H1 (cell line): ENCODE measurements around the gene GPC4. TPM values are rescaled to one million over a fixed set of nuclear protein-coding genes. Genes with fewer than 3 reads are reported as not detected.

Experiments
- CTCF ChIA-PET: fragments of 300-600 bp; sonication (Branson Sonifier 250); formaldehyde crosslinking; loops from one replicate; lab custom pipeline; 2021; ENCODE audit not compliant: partially characterized antibody; lab: Charles Lee
- POLR2A ChIA-PET: fragments of 300-600 bp; sonication (Branson Sonifier 250); formaldehyde crosslinking; loops from one replicate; lab custom pipeline; 2021; ENCODE audit warnings: inconsistent platforms; ENCODE audit not compliant: partially characterized antibody; lab: Charles Lee
- DNase-seq, 2 experiments: peaks; one replicate each; pipeline versions ENCODE4 v3.0.0 to v3.0.0-alpha.2; 2010 to 2022; ENCODE audit warnings: low spot score in 2 of 2, low read depth in 1 of 2, mixed read lengths in 1 of 2
- FAIRE-seq: peaks from 2 replicates; lab custom pipeline; 2011; peaks lifted over from hg19 to GRCh38; lab: Jason Lieb, UNC
- H2AFZ ChIP-seq: 2 replicates; pipeline ENCODE4 v1.8.1; 2012; ENCODE audit warnings: low read length, inconsistent platforms
- H2AK5ac ChIP-seq: 2 replicates; pipeline ENCODE4 v1.6.1; 2013; ENCODE audit warnings: low read depth, low read length
- H2BK120ac ChIP-seq: replicated peaks from 2 replicates; pipeline ENCODE3; 2013; ENCODE audit warnings: low read depth, low read length, inconsistent platforms
- H2BK12ac ChIP-seq: 2 replicates; pipeline ENCODE4 v1.6.1; 2013; ENCODE audit warnings: low read depth, low read length
- H2BK15ac ChIP-seq: 2 replicates; pipeline ENCODE4 v1.6.1; 2013; ENCODE audit warnings: low read length
- H2BK20ac ChIP-seq: 2 replicates; pipeline ENCODE4 v1.6.1; 2013; ENCODE audit warnings: low read length
- H2BK5ac ChIP-seq: 2 replicates; pipeline ENCODE4 v1.6.1; 2013; ENCODE audit warnings: low read depth, low read length
- H3K14ac ChIP-seq: 2 replicates; pipeline ENCODE4 v1.6.1; 2013; ENCODE audit warnings: inconsistent platforms; ENCODE audit not compliant: insufficient read length
- H3K18ac ChIP-seq: 2 replicates; pipeline ENCODE4 v1.6.1; 2013; ENCODE audit warnings: low read length; ENCODE audit errors: extremely low read depth
- H3K23ac ChIP-seq: 2 replicates; pipeline ENCODE4 v1.6.1; 2013; ENCODE audit warnings: inconsistent platforms; ENCODE audit not compliant: insufficient read length
- H3K23me2 ChIP-seq: 2 replicates; pipeline ENCODE4 v1.6.1; 2013; ENCODE audit warnings: low read depth, low read length
- H3K27ac ChIP-seq: 2 replicates; pipeline ENCODE4 v1.6.1; 2011; ENCODE audit warnings: low read depth, low read length, inconsistent platforms
- H3K27me3 ChIP-seq, 4 experiments: replicated peaks in 1 of 4; 1 replicate in 1 of 4; 2 replicates in 3 of 4; pipeline versions ENCODE4 v1.6.1 to v1.8.1; 2011 to 2013; ENCODE audit warnings: low read length in 3 of 4, mild to moderate bottlenecking in 3 of 4, inconsistent platforms in 2 of 4, mixed read lengths in 2 of 4, moderate library complexity in 1 of 4; ENCODE audit not compliant: control insufficient read depth in 3 of 4, insufficient read depth in 3 of 4; ENCODE audit errors: extremely low read depth in 1 of 4
- H3K36me3 ChIP-seq, 4 experiments: 2 replicates each; pipeline versions ENCODE4 v1.6.1 to v1.8.1; 2011 to 2013; ENCODE audit warnings: mild to moderate bottlenecking in 4 of 4, low read length in 3 of 4, moderate library complexity in 2 of 4, control low read depth in 1 of 4, inconsistent platforms in 1 of 4; ENCODE audit not compliant: insufficient read depth in 4 of 4, control insufficient read depth in 2 of 4
- H3K4ac ChIP-seq: replicated peaks from 2 replicates; pipeline ENCODE3; 2013; ENCODE audit warnings: low read length, low read depth, mixed read lengths, inconsistent platforms; ENCODE audit not compliant: insufficient read length
- H3K4me1 ChIP-seq, 4 experiments: replicated peaks in 1 of 4; 1 replicate in 1 of 4; 2 replicates in 3 of 4; pipeline versions ENCODE4 v1.6.1 to v1.8.1; 2011 to 2013; ENCODE audit warnings: low read length in 3 of 4, inconsistent platforms in 2 of 4, mixed read lengths in 1 of 4; ENCODE audit not compliant: insufficient read depth in 4 of 4, control insufficient read depth in 3 of 4
- H3K4me2 ChIP-seq, 2 experiments: 2 replicates each; pipeline versions ENCODE4 v1.6.1 to v1.8.1; 2011 to 2013; ENCODE audit warnings: low read depth in 2 of 2, low read length in 2 of 2, control low read depth in 1 of 2, inconsistent platforms in 1 of 2, mild to moderate bottlenecking in 1 of 2; ENCODE audit not compliant: insufficient read depth in 1 of 2
- H3K4me3 ChIP-seq, 4 experiments: fragments of 200-600, 300-600 bp in 1 of 4; sonication (generic), shearing (Covaris generic), sonication (Bioruptor Twin) in 1 of 4; 2 replicates each; pipeline versions ENCODE4 v1.5.1 to v1.8.1; 2011 to 2016; ENCODE audit warnings: low read length in 4 of 4, low read depth in 3 of 4, control low read depth in 2 of 4, inconsistent platforms in 2 of 4, mild to moderate bottlenecking in 2 of 4, mixed read lengths in 1 of 4, moderate library complexity in 1 of 4; ENCODE audit not compliant: insufficient read depth in 2 of 4; ENCODE audit errors: extremely low read depth in 1 of 4
- H3K56ac ChIP-seq: replicated peaks from 2 replicates; pipeline ENCODE3; 2013; ENCODE audit warnings: low read depth, mild to moderate bottlenecking, mixed read lengths, low read length, inconsistent platforms; ENCODE audit not compliant: insufficient read length
- H3K79me1 ChIP-seq: 2 replicates; pipeline ENCODE4 v1.6.1; 2013; ENCODE audit warnings: low read depth, low read length, control low read depth
- H3K79me2 ChIP-seq, 2 experiments: 2 replicates each; pipeline versions ENCODE4 v1.6.1 to v1.8.1; 2012 to 2013; ENCODE audit warnings: low read length in 2 of 2, mild to moderate bottlenecking in 2 of 2, inconsistent platforms in 1 of 2; ENCODE audit not compliant: insufficient read depth in 2 of 2, control insufficient read depth in 1 of 2
- H3K9ac ChIP-seq, 4 experiments: replicated peaks in 1 of 4; 1 replicate in 1 of 4; 2 replicates in 3 of 4; pipeline versions ENCODE4 v1.6.1 to v1.8.1; 2011 to 2013; ENCODE audit warnings: low read depth in 3 of 4, low read length in 3 of 4, control low read depth in 2 of 4, mild to moderate bottlenecking in 2 of 4, moderate library complexity in 2 of 4, inconsistent platforms in 1 of 4; ENCODE audit errors: extremely low read depth in 1 of 4
- H3K9me3 ChIP-seq, 2 experiments: 2 replicates each; pipeline versions ENCODE4 v1.6.1 to v1.8.1; 2012 to 2013; ENCODE audit warnings: mild to moderate bottlenecking in 2 of 2, moderate library complexity in 2 of 2, control low read depth in 1 of 2, inconsistent platforms in 1 of 2, low read depth in 1 of 2, low read length in 1 of 2, mixed read lengths in 1 of 2; ENCODE audit not compliant: insufficient read depth in 2 of 2
- H4K20me1 ChIP-seq, 2 experiments: replicated peaks in 1 of 2; 2 replicates each; pipeline versions ENCODE3 to v1.8.1; 2011 to 2013; ENCODE audit warnings: inconsistent platforms in 2 of 2, low read length in 2 of 2, mild to moderate bottlenecking in 1 of 2; ENCODE audit not compliant: insufficient read depth in 2 of 2, control insufficient read depth in 1 of 2
- H4K5ac ChIP-seq: 2 replicates; pipeline ENCODE4 v1.6.1; 2013; ENCODE audit warnings: low read length, low read depth, mixed read lengths, inconsistent platforms; ENCODE audit not compliant: insufficient read length
- H4K8ac ChIP-seq: 2 replicates; pipeline ENCODE4 v1.8.0; 2013; ENCODE audit warnings: mild to moderate bottlenecking, moderate library complexity, low read length, inconsistent platforms; ENCODE audit not compliant: insufficient read depth; ENCODE audit errors: extremely low read depth
- H4K91ac ChIP-seq: replicated peaks from 2 replicates; pipeline ENCODE3; 2013; ENCODE audit warnings: low read length, mixed read lengths, inconsistent platforms; ENCODE audit not compliant: insufficient read length
- BCL11A ChIP-seq, 2 experiments: IDR thresholded peaks; one replicate each; pipeline ENCODE4 v1.6.1; 2011; ENCODE audit warnings: low read depth in 2 of 2, low read length in 2 of 2, mild to moderate bottlenecking in 2 of 2
- CREB1 ChIP-seq: IDR thresholded peaks from 2 replicates; pipeline ENCODE4 v1.6.1; 2012; ENCODE audit warnings: inconsistent platforms
- CTBP2 ChIP-seq: IDR thresholded peaks from 2 replicates; pipeline ENCODE4 v1.7.0; 2011; ENCODE audit warnings: borderline replicate concordance, mild to moderate bottlenecking, moderate library complexity, mixed read lengths, low read length; ENCODE audit not compliant: insufficient read depth, insufficient read length
- FOSL1 ChIP-seq: IDR thresholded peaks from 2 replicates; pipeline ENCODE4 v1.6.1; 2011; ENCODE audit warnings: mild to moderate bottlenecking, low read depth, low read length, moderate library complexity; ENCODE audit not compliant: insufficient read depth
- HDAC6 ChIP-seq: IDR thresholded peaks from one replicate; pipeline ENCODE4 v1.7.1; 2012; ENCODE audit warnings: low read depth, mild to moderate bottlenecking, inconsistent platforms, low read length, moderate library complexity
- KDM5A ChIP-seq: fragments of 200-600 bp; IDR thresholded peaks from 2 replicates; pipeline ENCODE4 v1.7.1; 2012; ENCODE audit warnings: mild to moderate bottlenecking, low read length, inconsistent platforms, mixed read lengths
- MAFK ChIP-seq: IDR thresholded peaks from 2 replicates; pipeline ENCODE4 v1.6.1; 2012; ENCODE audit warnings: low read depth, mild to moderate bottlenecking, improper control_type of control experiment, low read length
- SAP30 ChIP-seq: fragments of 300-600 bp; sonication (generic); IDR thresholded peaks from 2 replicates; pipeline ENCODE4 v1.7.1; 2012; ENCODE audit warnings: low read length, moderate library complexity, mild to moderate bottlenecking, inconsistent platforms; ENCODE audit not compliant: insufficient read depth, insufficient replicate concordance
- SIRT6 ChIP-seq: IDR thresholded peaks from one replicate; pipeline ENCODE4 v1.7.1; 2012; ENCODE audit warnings: low read length, inconsistent platforms
- SP2 ChIP-seq: IDR thresholded peaks from 2 replicates; pipeline ENCODE4 v1.6.1; 2012; ENCODE audit warnings: mild to moderate bottlenecking, low read length, inconsistent platforms
- SRF ChIP-seq: IDR thresholded peaks from 2 replicates; pipeline ENCODE4 v1.6.1; 2011; ENCODE audit warnings: mild to moderate bottlenecking, low read depth, low read length, moderate library complexity
- TCF12 ChIP-seq: IDR thresholded peaks from 2 replicates; pipeline ENCODE4 v1.6.1; 2011; ENCODE audit warnings: low read depth, mild to moderate bottlenecking, low read length
- YY1 ChIP-seq: IDR thresholded peaks from 2 replicates; pipeline ENCODE4 v1.6.1; 2011; ENCODE audit warnings: low read depth, mild to moderate bottlenecking, low read length
- WGBS, 2 experiments: shearing (Covaris generic) in 1 of 2; methylation state at CpG; one replicate each; pipeline versions ENCODE4 v1.1.6 to v1.1.7; 2013 to 2015; ENCODE audit warnings: low lambda C conversion rate in 2 of 2, mixed read lengths in 2 of 2, inconsistent platforms in 1 of 2, low coverage in 1 of 2, missing lambda C conversion rate in 1 of 2; ENCODE audit not compliant: insufficient replicate concordance in 2 of 2, insufficient coverage in 1 of 2, insufficient read length in 1 of 2; ENCODE audit errors: extremely low coverage in 1 of 2, missing lambda C conversion rate in 1 of 2; 5-methylcytosine and 5-hydroxymethylcytosine counted together
- polyA plus RNA-seq, 7 experiments: library from polyadenylated mRNA; depleted of rRNA in 3 of 7; stranded (reverse) in 5 of 7; unstranded in 2 of 7; fragments of >200 nt in 5 of 7; fragments of 200-250 nt in 2 of 7; gene quantifications; 1 replicate in 5 of 7; 2 replicates in 1 of 7; 4 replicates in 1 of 7; pipeline versions ENCODE4 v1.2.1 to v1.2.3, GENCODE V29; 2011 to 2013; ENCODE audit warnings: missing spikeins in 2 of 7, mixed read lengths in 2 of 7
- total RNA-seq: library from RNA; stranded (reverse); fragmentation: NEBNext Ultra II Directional; extraction: Animal tissue kit (Norgen Biotek cat#: 25700); gene quantifications from 2 replicates; pipeline ENCODE4 v1.2.1, GENCODE V29; 2021
- TF ChIP-seq, protein P1 (sequence below): IDR thresholded peaks from 2 replicates; pipeline ENCODE4 v1.6.1; 2012; ENCODE audit warnings: low read length, inconsistent platforms

Gene GPC4
- total and polyA plus RNA-seq, 2 of the 8 experiments (the other 6 are each of a cell fraction or from before 2014, with no cell fraction given) = 46.8 to 230 TPM

DNA sequence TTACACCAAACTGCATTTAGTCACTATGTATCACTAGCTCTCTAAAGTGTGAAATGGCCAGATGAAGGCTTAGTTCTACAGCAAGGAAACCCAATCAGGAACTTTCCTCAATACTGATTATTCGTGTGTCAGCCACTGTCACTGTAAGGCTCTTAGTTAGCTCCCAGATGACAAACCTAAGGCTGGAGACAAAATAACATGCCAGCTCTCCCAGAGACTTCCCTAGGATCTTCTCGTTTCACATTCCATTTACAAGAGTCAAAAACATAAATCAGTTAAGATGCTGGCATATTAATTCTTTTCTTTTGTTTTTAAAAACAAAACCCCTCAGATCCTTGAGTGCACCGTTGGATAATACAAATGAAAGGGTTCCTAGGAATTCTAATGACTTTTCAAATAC lies 109.0 kb downstream of the GPC4 start:
- Histone ChIP-seq H2BK5ac (no peak overlapping the region), H3K27ac (no peak overlapping the region), H3K36me3 (peaks cover 6 to 57% (median 40%) of the 10 kb centered on the region in 4 experiments), H2AK5ac (no peak overlapping the region), H4K8ac (no peak overlapping the region), H4K5ac (no peak overlapping the region), H3K14ac (no peak overlapping the region), H3K9me3 (no peaks in the 10 kb centered on the region), H2BK15ac (no peak overlapping the region), H3K4ac (no peak overlapping the region), H3K4me1 (peaks cover 2 to 15% (median 9%) of the 10 kb centered on the region in 4 experiments; a peak in 6 of 7 replicates), H2BK12ac (no peak overlapping the region), H3K23ac (no peak overlapping the region), H3K18ac (no peak overlapping the region), H3K23me2 (no peaks in the 10 kb centered on the region), H3K9ac (no peak overlapping the region), H3K4me2 (no peak overlapping the region), H3K4me3 (no peak overlapping the region), H2AFZ (no peak overlapping the region), H4K20me1 (no peaks in the 10 kb centered on the region), H3K56ac (no peak overlapping the region), H3K79me1 (no peaks in the 10 kb centered on the region), H3K79me2 (peaks cover 0 to 16% of the 10 kb centered on the region in 2 experiments; a peak in 1 of 4 replicates), H4K91ac (no peak overlapping the region), H3K27me3 (no peaks in the 10 kb centered on the region), H2BK20ac (no peak overlapping the region), H2BK120ac (no peak overlapping the region)
- 86% methylated on average over 3 of the region's 3 CpGs; no CpG with 5 or more reads in 1 of the 2 experiments for WGBS, 2 experiments
- DNase-seq (no peak), FAIRE-seq (no peak)
- POLR2A ChIA-PET = no interaction called here
- CTCF ChIA-PET = no interaction called here
- TF ChIP-seq CREB1 = no peak
- TF ChIP-seq, protein P1, sequence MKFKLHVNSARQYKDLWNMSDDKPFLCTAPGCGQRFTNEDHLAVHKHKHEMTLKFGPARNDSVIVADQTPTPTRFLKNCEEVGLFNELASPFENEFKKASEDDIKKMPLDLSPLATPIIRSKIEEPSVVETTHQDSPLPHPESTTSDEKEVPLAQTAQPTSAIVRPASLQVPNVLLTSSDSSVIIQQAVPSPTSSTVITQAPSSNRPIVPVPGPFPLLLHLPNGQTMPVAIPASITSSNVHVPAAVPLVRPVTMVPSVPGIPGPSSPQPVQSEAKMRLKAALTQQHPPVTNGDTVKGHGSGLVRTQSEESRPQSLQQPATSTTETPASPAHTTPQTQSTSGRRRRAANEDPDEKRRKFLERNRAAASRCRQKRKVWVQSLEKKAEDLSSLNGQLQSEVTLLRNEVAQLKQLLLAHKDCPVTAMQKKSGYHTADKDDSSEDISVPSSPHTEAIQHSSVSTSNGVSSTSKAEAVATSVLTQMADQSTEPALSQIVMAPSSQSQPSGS = no peak
- no peak for TF ChIP-seq YY1
- TF ChIP-seq BCL11A (IDR thresholded peaks at IDR 0.05; ENCODE audit: low read depth in 2 of 2, low read length in 2 of 2) = no peak
- TF ChIP-seq CTBP2 = no peak
- TF ChIP-seq SIRT6 = no peak
- no peak for TF ChIP-seq HDAC6
- TF ChIP-seq KDM5A = no peak
- TF ChIP-seq SAP30 = no peak
- no peak for TF ChIP-seq MAFK
- no peak for TF ChIP-seq FOSL1
- TF ChIP-seq TCF12 = no peak
- no peak for TF ChIP-seq SP2
- no peak for TF ChIP-seq SRF
